Lung (tissue), 12 donors: ENCODE measurements around the gene MPC1L. TPM values are rescaled to one million over a fixed set of nuclear protein-coding genes. Genes with fewer than 3 reads are reported as not detected.

ENCODE experiments used
- ATAC-seq: fragments of 200-7000 bp; cut with Tn5 transposase; one replicate; pipeline ENCODE4 v1.9.1; 2020; ENCODE audit warnings: moderate number of reproducible peaks; ENCODE audit not compliant: insufficient read depth, low FRiP score
- DNase-seq, 3 donors: peaks; one replicate each; pipeline ENCODE4 v3.0.0-alpha.2; 2013 to 2017
- H3K27ac ChIP-seq, 2 donors: one replicate each; pipeline ENCODE4 v1.5.1; 2013; ENCODE audit warnings: mild to moderate bottlenecking in 2 of 2, moderate library complexity in 2 of 2, control low read depth in 1 of 2, inconsistent platforms in 1 of 2, low read depth in 1 of 2, low read length in 1 of 2
- H3K27me3 ChIP-seq, 3 donors: one replicate each; pipeline ENCODE4 v1.5.1; 2013; ENCODE audit warnings: low read length in 2 of 3; ENCODE audit not compliant: control insufficient read depth in 3 of 3, insufficient read depth in 3 of 3
- H3K36me3 ChIP-seq, 4 donors: one replicate each; pipeline ENCODE4 v1.5.1; 2013; ENCODE audit warnings: low read length in 4 of 4, mild to moderate bottlenecking in 1 of 4, moderate library complexity in 1 of 4; ENCODE audit not compliant: control insufficient read depth in 4 of 4, insufficient read depth in 4 of 4
- H3K4me1 ChIP-seq, 5 donors: one replicate each; pipeline ENCODE4 v1.5.1; 2013; ENCODE audit warnings: low read length in 5 of 5, mild to moderate bottlenecking in 2 of 5, moderate library complexity in 1 of 5; ENCODE audit not compliant: control insufficient read depth in 5 of 5, insufficient read depth in 5 of 5
- H3K4me3 ChIP-seq: one replicate; pipeline ENCODE4 v1.5.1; 2013; ENCODE audit warnings: mild to moderate bottlenecking, control low read depth, moderate library complexity
- H3K9ac ChIP-seq, 2 donors: one replicate each; pipeline ENCODE4 v1.5.1; 2013; ENCODE audit warnings: low read length in 2 of 2, control low read depth in 1 of 2; ENCODE audit not compliant: insufficient read depth in 1 of 2
- H3K9me3 ChIP-seq, 4 donors: one replicate each; pipeline ENCODE4 v1.5.1; 2013; ENCODE audit warnings: low read length in 3 of 4, mild to moderate bottlenecking in 1 of 4, moderate library complexity in 1 of 4; ENCODE audit not compliant: control insufficient read depth in 4 of 4, insufficient read depth in 3 of 4
- WGBS, 2 donors: extraction: QIAGEN DNeasy Blood & Tissue Kit; methylation state at CpG; one replicate each; pipeline ENCODE4 v1.1.7; 2013; 5-methylcytosine and 5-hydroxymethylcytosine counted together
- polyA plus RNA-seq, 2 donors: library from polyadenylated mRNA; stranded (reverse); fragments of 200-250 nt; gene quantifications; one replicate each; pipeline ENCODE4 v1.2.1, GENCODE V29; 2013
- total RNA-seq, 2 donors: library from RNA; depleted of rRNA in 1 of 2; stranded (reverse); fragments of >200 nt in 1 of 2; gene quantifications; one replicate each; pipeline ENCODE4 v1.2.1, GENCODE V29; 2014 to 2021
- TF ChIP-seq, protein P1 (sequence below): IDR thresholded peaks from 2 replicates; pipeline ENCODE4 v1.5.1; 2012; ENCODE audit warnings: mild to moderate bottlenecking; ENCODE audit errors: control extremely low read depth, extremely low read depth
- donor health status: control.
- donor health status: control.
- donor health status: Bipolar disorder and iron deficiency.
- donor health status: healthy.
- donor health status: DM: yes; HTN: yes; CAD: no.

The MPC1L gene
- total and polyA plus RNA-seq, 4 donors = not detected

DNA sequence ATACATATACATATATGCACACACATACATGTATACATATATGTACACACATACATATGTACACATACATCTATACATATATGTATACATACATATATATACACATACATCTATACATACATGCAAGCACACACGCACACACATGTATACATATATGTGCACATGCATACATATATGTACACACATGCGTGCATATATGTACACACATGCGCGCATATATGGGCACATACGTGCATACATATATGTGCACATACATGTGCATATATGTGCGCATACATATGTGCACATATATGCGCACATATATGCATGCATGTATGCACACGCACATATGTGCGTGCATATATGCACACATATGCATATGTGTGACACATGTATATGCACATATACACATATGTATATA is 7.3 kb upstream of the MPC1L start:
- TF ChIP-seq, protein P1, sequence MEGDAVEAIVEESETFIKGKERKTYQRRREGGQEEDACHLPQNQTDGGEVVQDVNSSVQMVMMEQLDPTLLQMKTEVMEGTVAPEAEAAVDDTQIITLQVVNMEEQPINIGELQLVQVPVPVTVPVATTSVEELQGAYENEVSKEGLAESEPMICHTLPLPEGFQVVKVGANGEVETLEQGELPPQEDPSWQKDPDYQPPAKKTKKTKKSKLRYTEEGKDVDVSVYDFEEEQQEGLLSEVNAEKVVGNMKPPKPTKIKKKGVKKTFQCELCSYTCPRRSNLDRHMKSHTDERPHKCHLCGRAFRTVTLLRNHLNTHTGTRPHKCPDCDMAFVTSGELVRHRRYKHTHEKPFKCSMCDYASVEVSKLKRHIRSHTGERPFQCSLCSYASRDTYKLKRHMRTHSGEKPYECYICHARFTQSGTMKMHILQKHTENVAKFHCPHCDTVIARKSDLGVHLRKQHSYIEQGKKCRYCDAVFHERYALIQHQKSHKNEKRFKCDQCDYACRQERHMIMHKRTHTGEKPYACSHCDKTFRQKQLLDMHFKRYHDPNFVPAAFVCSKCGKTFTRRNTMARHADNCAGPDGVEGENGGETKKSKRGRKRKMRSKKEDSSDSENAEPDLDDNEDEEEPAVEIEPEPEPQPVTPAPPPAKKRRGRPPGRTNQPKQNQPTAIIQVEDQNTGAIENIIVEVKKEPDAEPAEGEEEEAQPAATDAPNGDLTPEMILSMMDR = no peak
- Histone ChIP-seq H3K27me3 (peaks cover 0 to 13% (median 4%) of the 10 kb centered on the region in 3 donors), H3K4me1 (peaks cover 0 to 2% (median 0%) of the 10 kb centered on the region in 5 donors)

DNA sequence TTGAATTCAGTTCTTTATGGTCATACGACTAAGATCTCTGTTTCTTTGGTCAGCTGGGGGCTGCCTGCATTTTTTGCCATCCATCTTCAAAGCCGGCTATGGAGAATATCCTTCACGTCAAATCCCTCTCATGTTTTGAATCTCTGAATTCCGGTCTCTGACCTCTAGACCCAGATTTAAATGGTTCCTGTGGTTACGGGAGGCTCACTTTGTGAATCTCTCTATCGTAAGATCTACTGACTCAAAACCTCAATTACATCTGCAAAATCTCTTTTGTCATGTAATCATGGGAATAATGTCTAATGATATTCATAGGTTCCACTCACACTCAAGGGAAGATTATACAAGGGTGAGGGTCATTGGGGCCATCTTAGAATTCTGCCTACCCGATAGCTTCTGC is 5.7 kb upstream of the MPC1L start:
- DNase-seq (no peak), ATAC-seq (no peak)
- Histone ChIP-seq H3K27ac (no peak overlapping the region), H3K4me1 (peaks cover 0 to 2% (median 0%) of the 10 kb centered on the region in 5 donors), H3K36me3 (no peaks in the 10 kb centered on the region), H3K4me3 (no peak overlapping the region), H3K27me3 (peaks cover 0 to 16% (median 5%) of the 10 kb centered on the region in 3 donors), H3K9ac (no peak overlapping the region), H3K9me3 (no peaks in the 10 kb centered on the region)
- 92 to 93% methylated on average over 7 of the region's 7 CpGs for WGBS, 2 donors
- TF ChIP-seq, protein P1 = no peak

More for the DNA sequence above, 7.3 kb upstream of the MPC1L start:
- no peak overlapping the region for H3K4me3 ChIP-seq
- no peak overlapping the region for H3K9ac ChIP-seq
- DNase-seq (no peak), ATAC-seq (no peak)
- H3K9me3 ChIP-seq = no peaks in the 10 kb centered on the region
- whole genome bisulfite sequencing, 2 donors = 76 to 80% methylated on average over 9 of the region's 9 CpGs
- H3K36me3 ChIP-seq = no peaks in the 10 kb centered on the region
- no peak overlapping the region for H3K27ac ChIP-seq

DNA sequence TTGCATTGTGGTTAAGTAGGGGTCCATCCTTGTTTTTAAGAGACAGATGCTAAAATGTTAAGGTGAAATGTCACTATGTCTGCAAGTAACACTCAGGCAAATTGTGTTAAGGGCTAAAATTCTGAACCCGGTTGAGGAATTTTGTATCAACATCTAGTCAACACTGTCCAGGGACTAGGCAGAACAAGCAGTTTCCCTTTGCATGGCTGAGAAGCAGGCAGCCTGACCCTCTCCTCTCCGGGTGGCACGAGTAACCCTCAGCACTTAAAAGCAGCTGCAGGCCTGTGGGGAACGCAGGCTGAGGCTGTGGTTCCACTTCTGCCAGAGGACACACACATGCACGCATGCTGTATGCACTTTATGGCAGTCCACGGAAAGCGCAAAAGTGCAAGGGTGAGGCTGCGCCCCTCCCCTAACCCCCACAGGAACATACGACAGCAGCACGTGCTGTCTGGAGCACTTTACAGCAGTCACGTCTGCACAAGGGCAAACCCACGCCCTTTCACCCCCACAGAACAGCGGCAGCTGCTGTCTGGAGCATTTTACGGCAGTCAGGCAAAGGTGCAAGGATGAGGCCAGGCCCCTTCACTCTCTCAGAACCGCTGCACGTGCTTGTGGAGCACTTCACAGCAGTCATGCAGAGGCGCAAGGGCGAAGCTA is 619 bp upstream of the MPC1L start:
- Histone ChIP-seq H3K9me3 (peaks cover 0 to 11% (median 0%) of the 10 kb centered on the region in 4 donors), H3K36me3 (peaks cover 0 to 2% (median 0%) of the 10 kb centered on the region in 4 donors), H3K27me3 (peaks cover 0 to 23% (median 5%) of the 10 kb centered on the region in 3 donors), H3K4me3 (no peak overlapping the region), H3K4me1 (peaks cover 0 to 2% (median 0%) of the 10 kb centered on the region in 5 donors), H3K9ac (no peak overlapping the region), H3K27ac (no peak overlapping the region)
- ATAC-seq = no peak
- WGBS, 2 donors = 81 to 89% methylated on average over 18 of the region's 18 CpGs
- TF ChIP-seq, protein P1 = no peak
- peak in 1 of 3 donors; percentile 5 for DNase-seq
